ENCODE measurements around the gene PODXL2.

PODXL2 gene

GRCh38 chr3:127684871-127685707, 56.1 kb downstream of the PODXL2 start:
- no peaks in the 10 kb centered on the region for H4K20me1 ChIP-seq (ENCODE audit: insufficient read depth)
- H2AFZ ChIP-seq (ENCODE audit: low read depth), result no peak overlapping the region
- H3K4me3 ChIP-seq (IDR thresholded peaks at IDR 0.05; ENCODE audit: insufficient read depth, low read depth, low read length), result no peak overlapping the region
- H3K4me2 ChIP-seq, result no peak overlapping the region
- H3K27me3 ChIP-seq (ENCODE audit: insufficient read depth, low read depth), result no peaks in the 10 kb centered on the region
- H3K27ac ChIP-seq, result no peak overlapping the region
- no peaks in the 10 kb centered on the region for H3K79me2 ChIP-seq (ENCODE audit: insufficient read depth, low read depth)
- no peaks in the 10 kb centered on the region for H3K36me3 ChIP-seq (ENCODE audit: insufficient read depth)
- TF ChIP-seq, protein P1, sequence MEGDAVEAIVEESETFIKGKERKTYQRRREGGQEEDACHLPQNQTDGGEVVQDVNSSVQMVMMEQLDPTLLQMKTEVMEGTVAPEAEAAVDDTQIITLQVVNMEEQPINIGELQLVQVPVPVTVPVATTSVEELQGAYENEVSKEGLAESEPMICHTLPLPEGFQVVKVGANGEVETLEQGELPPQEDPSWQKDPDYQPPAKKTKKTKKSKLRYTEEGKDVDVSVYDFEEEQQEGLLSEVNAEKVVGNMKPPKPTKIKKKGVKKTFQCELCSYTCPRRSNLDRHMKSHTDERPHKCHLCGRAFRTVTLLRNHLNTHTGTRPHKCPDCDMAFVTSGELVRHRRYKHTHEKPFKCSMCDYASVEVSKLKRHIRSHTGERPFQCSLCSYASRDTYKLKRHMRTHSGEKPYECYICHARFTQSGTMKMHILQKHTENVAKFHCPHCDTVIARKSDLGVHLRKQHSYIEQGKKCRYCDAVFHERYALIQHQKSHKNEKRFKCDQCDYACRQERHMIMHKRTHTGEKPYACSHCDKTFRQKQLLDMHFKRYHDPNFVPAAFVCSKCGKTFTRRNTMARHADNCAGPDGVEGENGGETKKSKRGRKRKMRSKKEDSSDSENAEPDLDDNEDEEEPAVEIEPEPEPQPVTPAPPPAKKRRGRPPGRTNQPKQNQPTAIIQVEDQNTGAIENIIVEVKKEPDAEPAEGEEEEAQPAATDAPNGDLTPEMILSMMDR (conservative IDR thresholded peaks at IDR 0.05; ENCODE audit: low read depth, low read length), result no peak
- H3K9ac ChIP-seq, result no peak overlapping the region
- peaks cover 10% of the 10 kb centered on the region for H3K4me1 ChIP-seq (ENCODE audit: low read depth, poor library complexity, severe bottlenecking)

GRCh38 chr3:127685708-127686511, 56.9 kb downstream of the PODXL2 start:
- Histone ChIP-seq H2AFZ (ENCODE audit: low read depth) (no peak overlapping the region), H3K36me3 (ENCODE audit: insufficient read depth) (no peaks in the 10 kb centered on the region), H3K4me2 (no peak overlapping the region), H4K20me1 (ENCODE audit: insufficient read depth) (no peaks in the 10 kb centered on the region), H3K4me3 (IDR thresholded peaks at IDR 0.05; ENCODE audit: insufficient read depth, low read depth, low read length) (no peak overlapping the region), H3K27ac (no peak overlapping the region), H3K4me1 (ENCODE audit: low read depth, poor library complexity, severe bottlenecking) (peaks cover 10% of the 10 kb centered on the region), H3K27me3 (ENCODE audit: insufficient read depth, low read depth) (no peaks in the 10 kb centered on the region), H3K79me2 (ENCODE audit: insufficient read depth, low read depth) (no peaks in the 10 kb centered on the region), H3K9ac (no peak overlapping the region)
- TF ChIP-seq, protein P1 (conservative IDR thresholded peaks at IDR 0.05; ENCODE audit: low read depth, low read length), result no peak

DNA sequence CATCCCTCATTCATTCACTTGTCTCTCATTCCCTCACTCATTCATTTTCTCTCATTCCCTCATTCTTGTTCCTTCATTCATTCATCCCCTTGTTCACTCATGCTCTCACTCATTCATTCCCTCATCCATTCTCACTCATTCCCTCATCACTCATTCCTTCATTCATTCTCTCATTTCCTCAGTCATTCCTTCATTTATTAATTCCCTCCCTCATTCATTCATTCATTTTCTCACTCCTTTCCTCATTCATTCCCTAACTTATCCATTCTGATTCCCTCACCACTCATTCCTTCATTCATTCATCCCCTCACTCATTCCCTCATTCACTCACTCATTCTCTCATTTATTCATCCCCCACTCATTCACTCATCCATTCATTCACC, 57.5 kb downstream of the PODXL2 start:
- no peaks in the 10 kb centered on the region for H3K79me2 ChIP-seq (ENCODE audit: insufficient read depth, low read depth)
- H4K20me1 ChIP-seq (ENCODE audit: insufficient read depth), result no peaks in the 10 kb centered on the region
- H3K27ac ChIP-seq, result no peak overlapping the region
- no peak overlapping the region for H3K4me2 ChIP-seq
- TF ChIP-seq, protein P1 (conservative IDR thresholded peaks at IDR 0.05; ENCODE audit: low read depth, low read length), result no peak
- no peak overlapping the region for H2AFZ ChIP-seq (ENCODE audit: low read depth)
- H3K4me3 ChIP-seq (IDR thresholded peaks at IDR 0.05; ENCODE audit: insufficient read depth, low read depth, low read length), result no peak overlapping the region
- H3K4me1 ChIP-seq (ENCODE audit: low read depth, poor library complexity, severe bottlenecking), result peaks cover 6% of the 10 kb centered on the region
- H3K27me3 ChIP-seq (ENCODE audit: insufficient read depth, low read depth), result no peaks in the 10 kb centered on the region
- H3K9ac ChIP-seq, result no peak overlapping the region
- H3K36me3 ChIP-seq (ENCODE audit: insufficient read depth), result no peaks in the 10 kb centered on the region

- H2AFZ ChIP-seq (ENCODE audit: low read depth), result no peak overlapping the region
- no peaks in the 10 kb centered on the region for H4K20me1 ChIP-seq (ENCODE audit: insufficient read depth)
- H3K4me1 ChIP-seq (ENCODE audit: low read depth, poor library complexity, severe bottlenecking), result no peaks in the 10 kb centered on the region
- no peak overlapping the region for H3K4me2 ChIP-seq
- no peaks in the 10 kb centered on the region for H3K79me2 ChIP-seq (ENCODE audit: insufficient read depth, low read depth)
- H3K36me3 ChIP-seq (ENCODE audit: insufficient read depth), result no peaks in the 10 kb centered on the region
- no peak overlapping the region for H3K9ac ChIP-seq
- H3K27ac ChIP-seq, result no peak overlapping the region
- H3K27me3 ChIP-seq (ENCODE audit: insufficient read depth, low read depth), result no peaks in the 10 kb centered on the region
- H3K4me3 ChIP-seq (IDR thresholded peaks at IDR 0.05; ENCODE audit: insufficient read depth, low read depth, low read length), result no peak overlapping the region
- TF ChIP-seq, protein P1 (conservative IDR thresholded peaks at IDR 0.05; ENCODE audit: low read depth, low read length), result no peak
These were observed 58.3 kb downstream of the PODXL2 start for GRCh38 chr3:127687228-127687737.
